ENCODE results near the gene TBL1XR1. TPM values are rescaled to one million over a fixed set of nuclear protein-coding genes. Genes with fewer than 3 reads are reported as not detected.
A peak's percentile ranks its signal among the peaks of the same experiment; 100 is the strongest.

TBL1XR1 gene
- total and polyA plus RNA-seq, 2 of the 8 experiments (the other 6 are each of a cell fraction or from before 2014, with no cell fraction given) = 28.1 to 147 TPM

DNA sequence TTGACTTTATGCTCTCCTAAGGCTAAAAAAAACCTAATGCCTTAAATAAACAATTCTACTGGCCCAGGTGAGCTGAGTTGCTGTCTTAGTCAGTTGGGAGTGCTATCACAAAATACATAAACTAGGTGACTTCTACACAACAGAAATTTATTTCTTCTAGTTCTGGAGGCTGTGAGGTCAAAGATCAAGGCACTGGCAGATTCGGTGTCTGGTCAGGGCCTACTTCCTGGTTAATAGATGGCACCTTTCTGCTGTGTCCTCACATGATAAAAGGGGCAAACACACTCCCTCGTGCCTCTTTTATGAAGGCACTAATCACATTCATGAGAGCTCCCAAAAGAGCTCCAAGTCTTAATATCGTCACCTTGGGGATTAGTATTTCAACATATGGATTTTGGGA lies 11.5 kb upstream of the TBL1XR1 start:
- Histone ChIP-seq H3K4me3 (ENCODE audit: extremely low read depth in 1 of 4, insufficient read depth in 2 of 4, low read depth in 3 of 4, low read length in 4 of 4) (no peak overlapping the region), H3K9me3 (ENCODE audit: insufficient read depth in 2 of 2, low read depth in 1 of 2, low read length in 1 of 2) (peaks cover 7 to 8% of the 10 kb centered on the region in 2 experiments; a peak in 3 of 4 replicates), H3K36me3 (ENCODE audit: control insufficient read depth in 2 of 4, insufficient read depth in 4 of 4, low read length in 3 of 4) (peaks cover 0 to 6% (median 0%) of the 10 kb centered on the region in 4 experiments; a peak in 2 of 8 replicates), H3K9ac (replicated peaks in 1 of 4; ENCODE audit: extremely low read depth in 1 of 4, low read depth in 3 of 4, low read length in 3 of 4) (no peak overlapping the region), H3K4me1 (replicated peaks in 1 of 4; ENCODE audit: control insufficient read depth in 3 of 4, insufficient read depth in 4 of 4, low read length in 3 of 4) (no peaks in the 10 kb centered on the region), H3K18ac (ENCODE audit: extremely low read depth, low read length) (no peak overlapping the region), H4K20me1 (replicated peaks in 1 of 2; ENCODE audit: control insufficient read depth in 1 of 2, insufficient read depth in 2 of 2, low read length in 2 of 2) (no peaks in the 10 kb centered on the region), H2BK12ac (ENCODE audit: low read depth, low read length) (no peak overlapping the region), H4K5ac (ENCODE audit: insufficient read length, low read depth, low read length) (no peak overlapping the region), H3K23me2 (ENCODE audit: low read depth, low read length) (no peaks in the 10 kb centered on the region), H3K56ac (replicated peaks; ENCODE audit: insufficient read length, low read depth, low read length) (no peak overlapping the region), H4K91ac (replicated peaks; ENCODE audit: insufficient read length, low read length) (no peak overlapping the region), H2BK15ac (ENCODE audit: low read length) (no peak overlapping the region), H2BK20ac (ENCODE audit: low read length) (0 out of 2 replicates have a peak overlapping the region, but pooled peaks have one; percentile 34), H3K79me2 (ENCODE audit: control insufficient read depth in 1 of 2, insufficient read depth in 2 of 2, low read length in 2 of 2) (no peaks in the 10 kb centered on the region), H2AFZ (ENCODE audit: low read length) (no peak overlapping the region), H3K27ac (ENCODE audit: low read depth, low read length) (no peak overlapping the region), H2BK120ac (replicated peaks; ENCODE audit: low read depth, low read length) (no peak overlapping the region), H3K4ac (replicated peaks; ENCODE audit: insufficient read length, low read depth, low read length) (no peak overlapping the region), H3K23ac (ENCODE audit: insufficient read length) (no peak overlapping the region), H3K27me3 (replicated peaks in 1 of 4; ENCODE audit: control insufficient read depth in 3 of 4, extremely low read depth in 1 of 4, insufficient read depth in 3 of 4, low read length in 3 of 4) (no peaks in the 10 kb centered on the region), H3K14ac (ENCODE audit: insufficient read length) (no peak overlapping the region), H2BK5ac (ENCODE audit: low read depth, low read length) (no peak overlapping the region), H3K79me1 (ENCODE audit: low read depth, low read length) (no peaks in the 10 kb centered on the region), H2AK5ac (ENCODE audit: low read depth, low read length) (no peak overlapping the region), H4K8ac (ENCODE audit: extremely low read depth, insufficient read depth, low read length) (no peak overlapping the region), H3K4me2 (ENCODE audit: insufficient read depth in 1 of 2, low read depth in 2 of 2, low read length in 2 of 2) (no peak overlapping the region)
- no peak for DNase-seq (ENCODE audit: low read depth in 1 of 2, low spot score in 2 of 2)
- no peak for FAIRE-seq
- WGBS, 2 experiments (ENCODE audit: extremely low coverage in 1 of 2, insufficient coverage in 1 of 2, insufficient read length in 1 of 2, insufficient replicate concordance in 2 of 2, low coverage in 1 of 2, low lambda C conversion rate in 2 of 2, missing lambda C conversion rate in 1 of 2) = 87% methylated on average over 3 of the region's 3 CpGs; no CpG with 5 or more reads in 1 of the 2 experiments
- TF ChIP-seq KDM4A (IDR thresholded peaks at IDR 0.05; ENCODE audit: low read depth, low read length, severe bottlenecking) (no peak), JUN (IDR thresholded peaks at IDR 0.05; ENCODE audit: low read depth, low read length) (no peak), ZNF274 (IDR thresholded peaks at IDR 0.05; ENCODE audit: borderline replicate concordance, extremely low read depth, low read length) (no peak), EGR1 (IDR thresholded peaks at IDR 0.05; ENCODE audit: borderline replicate concordance, low read depth, low read length) (no peak), CBX5 (IDR thresholded peaks at IDR 0.05; ENCODE audit: low read depth, low read length) (no peak), KDM1A (IDR thresholded peaks at IDR 0.05; ENCODE audit: borderline replicate concordance, low read length) (no peak), TAF1 (IDR thresholded peaks at IDR 0.05; ENCODE audit: low read depth, low read length) (no peak)
- CTCF ChIA-PET (ENCODE audit: partially characterized antibody) = interaction anchor here (0.5 kb wide), 1 partner anchor 131 kb away, joined by 7 read pairs; no protein-coding TSS in a partner anchor
- POLR2A ChIA-PET (ENCODE audit: partially characterized antibody) = no interaction called here

Data from H1 (cell line).